Measurements from ENCODE around the gene UTS2R.

DNA sequence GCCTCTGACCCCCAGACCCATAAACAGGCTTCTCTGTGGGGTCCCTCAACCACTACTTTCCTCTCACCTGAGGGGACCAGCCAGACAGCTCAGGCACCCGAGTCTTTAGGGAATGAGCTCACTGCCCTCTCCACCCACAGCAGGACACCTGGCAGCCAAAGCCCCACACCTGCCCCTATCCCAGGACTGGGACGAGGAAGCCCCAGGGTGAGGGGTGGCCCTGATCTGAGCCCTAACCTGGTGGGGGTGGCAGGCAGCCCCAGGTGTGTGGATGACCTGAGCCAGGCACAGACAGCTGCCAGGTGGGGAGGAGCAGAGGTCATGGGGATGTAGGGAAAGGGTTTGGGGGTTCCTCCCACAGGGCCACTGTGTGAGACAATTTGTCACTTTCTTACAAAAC, 14.2 kb upstream of the UTS2R start:
- TF ChIP-seq, protein P1, sequence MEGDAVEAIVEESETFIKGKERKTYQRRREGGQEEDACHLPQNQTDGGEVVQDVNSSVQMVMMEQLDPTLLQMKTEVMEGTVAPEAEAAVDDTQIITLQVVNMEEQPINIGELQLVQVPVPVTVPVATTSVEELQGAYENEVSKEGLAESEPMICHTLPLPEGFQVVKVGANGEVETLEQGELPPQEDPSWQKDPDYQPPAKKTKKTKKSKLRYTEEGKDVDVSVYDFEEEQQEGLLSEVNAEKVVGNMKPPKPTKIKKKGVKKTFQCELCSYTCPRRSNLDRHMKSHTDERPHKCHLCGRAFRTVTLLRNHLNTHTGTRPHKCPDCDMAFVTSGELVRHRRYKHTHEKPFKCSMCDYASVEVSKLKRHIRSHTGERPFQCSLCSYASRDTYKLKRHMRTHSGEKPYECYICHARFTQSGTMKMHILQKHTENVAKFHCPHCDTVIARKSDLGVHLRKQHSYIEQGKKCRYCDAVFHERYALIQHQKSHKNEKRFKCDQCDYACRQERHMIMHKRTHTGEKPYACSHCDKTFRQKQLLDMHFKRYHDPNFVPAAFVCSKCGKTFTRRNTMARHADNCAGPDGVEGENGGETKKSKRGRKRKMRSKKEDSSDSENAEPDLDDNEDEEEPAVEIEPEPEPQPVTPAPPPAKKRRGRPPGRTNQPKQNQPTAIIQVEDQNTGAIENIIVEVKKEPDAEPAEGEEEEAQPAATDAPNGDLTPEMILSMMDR (IDR thresholded peaks at IDR 0.05 in 4 of 5, conservative IDR thresholded peaks at IDR 0.05 in 1 of 5): no peak
- TF ChIP-seq POLR2A (IDR thresholded peaks at IDR 0.05): no peak
